ENCODE data around the gene SPATA32. TPM values are rescaled to one million over a fixed set of nuclear protein-coding genes. Genes with fewer than 3 reads are reported as not detected.
"Not testable (repeated sequence)": the region's sequence is repeated elsewhere in the genome, so short reads cannot be mapped to it uniquely, and the experiment has no call there.

SPATA32 gene
- total RNA-seq, 1 experiment from 2014 or later = not detected

GRCh38 chr17:45256114-45256966 is 5.6 kb downstream of the SPATA32 start:
- in situ Hi-C loops (cut with HindIII; ENCODE audit: low pct_unique_long_range_greater_than_20kb, low sequenced_read_pairs) = no loop called here
- DNase-seq (ENCODE audit: low read depth) = no peak

- DNase-seq (ENCODE audit: low read depth) = no peak
- in situ Hi-C loops (cut with HindIII; ENCODE audit: low pct_unique_long_range_greater_than_20kb, low sequenced_read_pairs) = no loop called here
Measured at GRCh38 chr17:45255358-45255757, 6.5 kb downstream of the SPATA32 start.

- in situ Hi-C loops (cut with HindIII; ENCODE audit: low pct_unique_long_range_greater_than_20kb, low sequenced_read_pairs) = no loop called here
Measured at GRCh38 chr17:45253879-45254278, 8.0 kb downstream of the SPATA32 start.

GRCh38 chr17:45253237-45253636 is 8.7 kb downstream of the SPATA32 start:
- DNase-seq (ENCODE audit: low read depth); in situ Hi-C loops (cut with HindIII; ENCODE audit: low pct_unique_long_range_greater_than_20kb, low sequenced_read_pairs): not testable (repeated sequence)

More at GRCh38 chr17:45253879-45254278, 8.0 kb downstream of the SPATA32 start:
- DNase-seq (ENCODE audit: low read depth) = no peak

GRCh38 chr17:45251931-45252330 is 10.0 kb downstream of the SPATA32 start:
- no peak for DNase-seq (ENCODE audit: low read depth)
- in situ Hi-C loops (cut with HindIII; ENCODE audit: low pct_unique_long_range_greater_than_20kb, low sequenced_read_pairs) = no loop called here

- no peak for DNase-seq (ENCODE audit: low read depth)
- in situ Hi-C loops (cut with HindIII; ENCODE audit: low pct_unique_long_range_greater_than_20kb, low sequenced_read_pairs) = no loop called here
Measured at GRCh38 chr17:45248132-45248957, 13.5 kb downstream of the SPATA32 start.

- DNase-seq (ENCODE audit: low read depth) = peak; percentile 94
- in situ Hi-C loops (cut with HindIII; ENCODE audit: low pct_unique_long_range_greater_than_20kb, low sequenced_read_pairs) = no loop called here
Measured at GRCh38 chr17:45247429-45248131, 14.3 kb downstream of the SPATA32 start.

GRCh38 chr17:45246861-45247428 is 14.9 kb downstream of the SPATA32 start:
- in situ Hi-C loops (cut with HindIII; ENCODE audit: low pct_unique_long_range_greater_than_20kb, low sequenced_read_pairs) = no loop called here
- DNase-seq (ENCODE audit: low read depth) = no peak

- DNase-seq (ENCODE audit: low read depth) = no peak
- in situ Hi-C loops (cut with HindIII; ENCODE audit: low pct_unique_long_range_greater_than_20kb, low sequenced_read_pairs) = no loop called here
Measured at GRCh38 chr17:45246338-45246737, 15.6 kb downstream of the SPATA32 start.

GRCh38 chr17:45244725-45245656 is 16.9 kb downstream of the SPATA32 start:
- DNase-seq (ENCODE audit: low read depth) = no peak
- in situ Hi-C loops (cut with HindIII; ENCODE audit: low pct_unique_long_range_greater_than_20kb, low sequenced_read_pairs) = no loop called here

GRCh38 chr17:45243750-45244149 is 18.1 kb downstream of the SPATA32 start:
- no peak for DNase-seq (ENCODE audit: low read depth)
- in situ Hi-C loops (cut with HindIII; ENCODE audit: low pct_unique_long_range_greater_than_20kb, low sequenced_read_pairs) = no loop called here

GRCh38 chr17:45242029-45242414 is 19.9 kb downstream of the SPATA32 start:
- in situ Hi-C loops (cut with HindIII; ENCODE audit: low pct_unique_long_range_greater_than_20kb, low sequenced_read_pairs) = no loop called here

GRCh38 chr17:45241328-45242028 is 20.4 kb downstream of the SPATA32 start:
- no peak for DNase-seq (ENCODE audit: low read depth)
- in situ Hi-C loops (cut with HindIII; ENCODE audit: low pct_unique_long_range_greater_than_20kb, low sequenced_read_pairs) = no loop called here

More at GRCh38 chr17:45242029-45242414, 19.9 kb downstream of the SPATA32 start:
- no peak for DNase-seq (ENCODE audit: low read depth)

- in situ Hi-C loops (cut with HindIII; ENCODE audit: low pct_unique_long_range_greater_than_20kb, low sequenced_read_pairs) = no loop called here
- DNase-seq (ENCODE audit: low read depth) = no peak
Measured at GRCh38 chr17:45240905-45241327, 21.0 kb downstream of the SPATA32 start.

- no peak for DNase-seq (ENCODE audit: low read depth)
- in situ Hi-C loops (cut with HindIII; ENCODE audit: low pct_unique_long_range_greater_than_20kb, low sequenced_read_pairs) = no loop called here
Measured at GRCh38 chr17:45238155-45238774, 23.6 kb downstream of the SPATA32 start.

GRCh38 chr17:45237686-45238085 is 24.2 kb downstream of the SPATA32 start:
- no peak for DNase-seq (ENCODE audit: low read depth)
- in situ Hi-C loops (cut with HindIII; ENCODE audit: low pct_unique_long_range_greater_than_20kb, low sequenced_read_pairs) = no loop called here

Measured in Caki2 (cell line).